Sigmoid colon (tissue), 4 donors: ENCODE results near the gene SPESP1.

Experiments
- POLR2A ChIP-seq, 2 donors: fragments of 450-650 bp; IDR thresholded peaks; one replicate each; pipeline ENCODE4 v1.6.1; 2016; ENCODE audit warnings: antibody characterized with exemption in 2 of 2, mild to moderate bottlenecking in 2 of 2, moderate library complexity in 2 of 2
- POLR2AphosphoS5 ChIP-seq, 4 donors: sonication (generic); formaldehyde crosslinking; IDR thresholded peaks; one replicate each; pipeline ENCODE4 v1.6.1; 2017; ENCODE audit warnings: antibody characterized with exemption in 4 of 4
- TF ChIP-seq, protein P1 (sequence below), 4 experiments: fragments of 450-650 bp in 3 of 4; fragments of 200-600 bp in 1 of 4; IDR thresholded peaks; one replicate each; pipeline ENCODE4 v1.5.1; 2016 to 2019; ENCODE audit warnings: antibody characterized with exemption in 4 of 4, mild to moderate bottlenecking in 3 of 4, moderate library complexity in 2 of 4

DNA sequence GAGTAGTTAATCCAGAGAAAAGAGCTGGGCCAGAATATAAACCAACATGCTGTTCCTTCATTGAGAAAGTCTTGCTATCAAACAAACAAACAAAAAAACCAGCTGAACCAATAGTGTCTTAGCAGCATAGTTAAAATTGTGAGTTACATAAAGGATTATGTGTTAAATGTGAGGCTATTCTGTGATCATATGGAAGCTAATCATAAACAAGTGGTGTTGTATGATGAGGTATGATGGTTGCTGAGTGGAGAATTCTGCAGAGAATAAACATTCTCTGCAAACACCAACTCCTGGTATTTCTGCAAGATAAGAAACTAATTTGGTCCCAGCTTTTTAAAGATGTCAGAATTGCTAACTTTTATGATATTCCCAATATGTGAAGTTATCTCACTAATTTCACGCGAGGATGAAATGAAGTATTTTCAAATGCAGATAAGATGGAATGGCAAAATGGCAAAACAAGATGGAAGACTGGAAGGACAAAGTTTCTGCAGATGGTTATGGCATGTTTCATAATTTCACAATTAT lies 22.9 kb upstream of the SPESP1 start:
- TF ChIP-seq POLR2A (IDR thresholded peaks at IDR 0.05): no peak
- TF ChIP-seq, protein P1, sequence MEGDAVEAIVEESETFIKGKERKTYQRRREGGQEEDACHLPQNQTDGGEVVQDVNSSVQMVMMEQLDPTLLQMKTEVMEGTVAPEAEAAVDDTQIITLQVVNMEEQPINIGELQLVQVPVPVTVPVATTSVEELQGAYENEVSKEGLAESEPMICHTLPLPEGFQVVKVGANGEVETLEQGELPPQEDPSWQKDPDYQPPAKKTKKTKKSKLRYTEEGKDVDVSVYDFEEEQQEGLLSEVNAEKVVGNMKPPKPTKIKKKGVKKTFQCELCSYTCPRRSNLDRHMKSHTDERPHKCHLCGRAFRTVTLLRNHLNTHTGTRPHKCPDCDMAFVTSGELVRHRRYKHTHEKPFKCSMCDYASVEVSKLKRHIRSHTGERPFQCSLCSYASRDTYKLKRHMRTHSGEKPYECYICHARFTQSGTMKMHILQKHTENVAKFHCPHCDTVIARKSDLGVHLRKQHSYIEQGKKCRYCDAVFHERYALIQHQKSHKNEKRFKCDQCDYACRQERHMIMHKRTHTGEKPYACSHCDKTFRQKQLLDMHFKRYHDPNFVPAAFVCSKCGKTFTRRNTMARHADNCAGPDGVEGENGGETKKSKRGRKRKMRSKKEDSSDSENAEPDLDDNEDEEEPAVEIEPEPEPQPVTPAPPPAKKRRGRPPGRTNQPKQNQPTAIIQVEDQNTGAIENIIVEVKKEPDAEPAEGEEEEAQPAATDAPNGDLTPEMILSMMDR (IDR thresholded peaks at IDR 0.05): no peak
- TF ChIP-seq POLR2AphosphoS5 (IDR thresholded peaks at IDR 0.05): no peak
